ENCODE data around the gene ZNF146.
"Not testable (repeated sequence)": the region's sequence is repeated elsewhere in the genome, so short reads cannot be mapped to it uniquely, and the experiment has no call there.

Gene ZNF146

DNA sequence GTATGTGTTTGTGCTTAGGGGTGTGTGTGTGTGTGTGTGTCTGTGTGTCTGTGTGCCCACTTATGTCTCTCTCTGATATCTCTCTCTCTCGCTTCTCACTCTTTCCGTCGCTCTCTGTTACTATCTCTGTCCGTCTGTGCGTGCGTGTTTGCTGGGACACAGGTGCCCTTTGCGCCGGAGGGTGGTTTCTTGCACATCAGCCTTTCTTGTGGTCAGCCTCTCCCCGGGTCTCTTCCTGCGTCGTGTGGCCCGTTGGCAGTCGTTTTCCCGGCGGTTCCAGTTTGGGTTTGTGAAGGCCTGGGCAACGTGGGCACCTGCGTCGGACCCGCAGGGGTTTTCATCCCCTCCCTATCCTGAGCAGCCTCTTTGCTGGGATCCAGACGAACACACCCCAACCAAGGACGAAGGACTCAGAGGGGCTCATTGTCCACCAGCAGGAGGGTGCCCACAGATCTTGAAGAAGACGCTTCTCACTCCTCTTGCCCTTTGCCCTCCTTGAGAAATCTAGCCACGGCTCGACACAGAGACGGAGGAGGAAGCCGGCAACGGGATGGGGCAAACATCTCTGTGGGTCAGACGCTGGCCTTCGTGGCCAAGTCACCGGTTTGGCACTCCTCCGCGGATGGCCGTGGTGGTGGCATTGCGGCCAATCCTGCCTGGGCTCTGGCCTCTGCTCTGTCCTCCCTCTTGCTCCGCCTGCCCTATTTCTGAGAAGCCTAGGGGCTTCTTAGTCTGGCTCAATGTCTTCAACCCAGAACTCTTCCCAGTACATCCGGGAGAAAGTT is 52.3 kb downstream of the ZNF146 start:
- H3K4me3 ChIP-seq (ENCODE audit: low read depth, low read length), result no peak overlapping the region
- no peak for DNase-seq (ENCODE audit: low read depth)

DNA sequence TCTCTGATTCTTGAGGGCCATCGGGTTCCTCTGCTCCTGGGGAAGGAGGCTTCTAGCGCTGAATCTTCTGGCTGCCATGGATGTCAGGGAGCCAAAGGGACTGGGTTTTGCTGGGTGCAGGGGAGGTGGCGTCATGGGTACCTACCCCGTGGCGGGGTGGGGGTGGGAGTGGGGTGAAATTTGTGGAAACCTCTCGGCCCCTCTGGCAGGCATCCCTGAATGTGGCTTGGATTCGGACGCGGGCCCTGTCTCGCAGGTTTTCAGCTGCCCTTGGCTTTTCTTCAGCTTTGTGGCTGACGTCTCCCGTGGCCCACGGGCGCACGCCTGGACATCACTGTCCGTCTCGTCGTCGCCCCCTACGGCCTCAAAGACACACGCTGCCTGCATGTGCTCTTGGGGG is 53.2 kb downstream of the ZNF146 start:
- DNase-seq (ENCODE audit: low read depth), result not testable (repeated sequence)

GRCh38 chr19:36268591-36268990 is 53.7 kb downstream of the ZNF146 start:
- DNase-seq (ENCODE audit: low read depth); H3K4me3 ChIP-seq (ENCODE audit: low read depth, low read length): not testable (repeated sequence)

More for the DNA sequence above, 53.2 kb downstream of the ZNF146 start:
- not testable (repeated sequence) for H3K4me3 ChIP-seq (ENCODE audit: low read depth, low read length)

GRCh38 chr19:36269295-36269694 is 54.4 kb downstream of the ZNF146 start:
- H3K4me3 ChIP-seq (ENCODE audit: low read depth, low read length); DNase-seq (ENCODE audit: low read depth): not testable (repeated sequence)

All from skeletal muscle cell (primary cell).